Measurements from ENCODE around the gene ITGA8. TPM values are rescaled to one million over a fixed set of nuclear protein-coding genes. Genes with fewer than 3 reads are reported as not detected.

The ITGA8 gene
- polyA plus RNA-seq, 3 donors = not detected

- no peaks in the 10 kb centered on the region for H3K9me3 ChIP-seq (replicated peaks in 1 of 2; ENCODE audit: control insufficient read depth in 1 of 2, insufficient read depth in 1 of 2, low read length in 2 of 2)
- H2AFZ ChIP-seq (ENCODE audit: insufficient read depth, low read depth, low read length, poor library complexity, severe bottlenecking) = no peak overlapping the region
- TF ChIP-seq CTCF (IDR thresholded peaks at IDR 0.05) = peak; percentile 61
- peak overlapping the region in 1 of 7 donors; percentile 11 for H3K27ac Mint-ChIP-seq
- H3K9ac ChIP-seq (ENCODE audit: insufficient read depth, low read length, poor library complexity, severe bottlenecking) = no peak overlapping the region
- no peaks in the 10 kb centered on the region for H3K79me2 ChIP-seq (ENCODE audit: insufficient read depth, low read length)
- H3K9me3 Mint-ChIP-seq = no peaks in the 10 kb centered on the region
- H4K20me1 ChIP-seq (ENCODE audit: insufficient read depth, low read length) = no peaks in the 10 kb centered on the region
- H3K4me3 Mint-ChIP-seq = peak overlapping the region in 1 of 2 donors; percentile 6
- peak in 2 of 3 donors; percentile 4 to 7 for DNase-seq
- peaks cover 0 to 8% (median 7%) of the 10 kb centered on the region in 3 donors for H3K27me3 Mint-ChIP-seq (ENCODE audit: low read depth in 3 of 3)
- no peaks in the 10 kb centered on the region for H3K4me1 Mint-ChIP-seq
- no peaks in the 10 kb centered on the region for H3K36me3 ChIP-seq (replicated peaks in 1 of 2; ENCODE audit: control insufficient read depth in 1 of 2, insufficient read depth in 2 of 2, low read length in 2 of 2)
- H3K4me3 ChIP-seq (replicated peaks in 1 of 3; ENCODE audit: low read depth in 2 of 3, low read length in 3 of 3) = no peak overlapping the region
- no peak overlapping the region for H3K4me2 ChIP-seq (replicated peaks; ENCODE audit: extremely low read depth, low read length, poor library complexity, severe bottlenecking)
- intact Hi-C loops (cut with micrococcal nuclease) = no loop called here
- H3K27ac ChIP-seq (ENCODE audit: low read depth in 1 of 2, low read length in 2 of 2) = no peak overlapping the region
- no peaks in the 10 kb centered on the region for H3K27me3 ChIP-seq (ENCODE audit: control insufficient read depth in 2 of 2, insufficient read depth in 2 of 2, low read length in 2 of 2)
- H3K36me3 Mint-ChIP-seq = no peaks in the 10 kb centered on the region
- WGBS (ENCODE audit: insufficient coverage) = 59% methylated on average over 2 of the region's 7 CpGs
- H3K4me1 ChIP-seq (ENCODE audit: control insufficient read depth in 1 of 2, insufficient read depth in 2 of 2, low read length in 2 of 2) = no peaks in the 10 kb centered on the region
These were observed 24.6 kb upstream of the ITGA8 start for GRCh38 chr10:15744217-15744865.

DNA sequence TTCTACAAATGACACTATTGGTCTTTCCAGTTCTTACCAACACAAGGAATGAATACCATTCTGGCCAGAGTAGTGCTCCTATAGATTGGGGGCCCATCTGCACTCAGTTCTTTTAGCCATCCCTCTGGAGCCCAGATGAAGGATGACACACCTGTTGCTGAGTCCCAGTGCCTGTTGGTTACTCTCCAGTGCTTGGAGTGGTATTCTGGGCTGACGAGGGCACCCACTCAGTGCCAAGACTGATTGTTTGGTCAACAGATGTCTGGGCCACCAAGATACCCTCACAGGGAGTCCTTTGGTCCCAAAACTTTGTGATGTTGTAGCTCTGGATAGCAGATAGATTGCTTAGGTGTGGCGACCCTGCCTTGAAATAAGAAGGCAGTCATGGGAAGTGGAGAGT, 23.7 kb upstream of the ITGA8 start:
- no peaks in the 10 kb centered on the region for H3K4me1 Mint-ChIP-seq
- intact Hi-C loops (cut with micrococcal nuclease) = no loop called here
- no peak for DNase-seq
- no peaks in the 10 kb centered on the region for H4K20me1 ChIP-seq (ENCODE audit: insufficient read depth, low read length)
- H3K27ac Mint-ChIP-seq = no peak overlapping the region
- H3K27me3 Mint-ChIP-seq (ENCODE audit: low read depth in 3 of 3) = peaks cover 0 to 11% (median 5%) of the 10 kb centered on the region in 3 donors
- no peaks in the 10 kb centered on the region for H3K4me1 ChIP-seq (ENCODE audit: control insufficient read depth in 1 of 2, insufficient read depth in 2 of 2, low read length in 2 of 2)
- H3K4me3 ChIP-seq (replicated peaks in 1 of 3; ENCODE audit: low read depth in 2 of 3, low read length in 3 of 3) = no peak overlapping the region
- no peaks in the 10 kb centered on the region for H3K9me3 ChIP-seq (replicated peaks in 1 of 2; ENCODE audit: control insufficient read depth in 1 of 2, insufficient read depth in 1 of 2, low read length in 2 of 2)
- no peaks in the 10 kb centered on the region for H3K79me2 ChIP-seq (ENCODE audit: insufficient read depth, low read length)
- no peak overlapping the region for H2AFZ ChIP-seq (ENCODE audit: insufficient read depth, low read depth, low read length, poor library complexity, severe bottlenecking)
- no peaks in the 10 kb centered on the region for H3K36me3 ChIP-seq (replicated peaks in 1 of 2; ENCODE audit: control insufficient read depth in 1 of 2, insufficient read depth in 2 of 2, low read length in 2 of 2)
- H3K4me2 ChIP-seq (replicated peaks; ENCODE audit: extremely low read depth, low read length, poor library complexity, severe bottlenecking) = no peak overlapping the region
- H3K9me3 Mint-ChIP-seq = no peaks in the 10 kb centered on the region
- 83% methylated on average over 2 of the region's 2 CpGs for WGBS (ENCODE audit: insufficient coverage)
- H3K27me3 ChIP-seq (ENCODE audit: control insufficient read depth in 2 of 2, insufficient read depth in 2 of 2, low read length in 2 of 2) = no peaks in the 10 kb centered on the region
- H3K9ac ChIP-seq (ENCODE audit: insufficient read depth, low read length, poor library complexity, severe bottlenecking) = no peak overlapping the region
- no peaks in the 10 kb centered on the region for H3K36me3 Mint-ChIP-seq
- no peak overlapping the region for H3K27ac ChIP-seq (ENCODE audit: low read depth in 1 of 2, low read length in 2 of 2)
- no peak for TF ChIP-seq CTCF (IDR thresholded peaks at IDR 0.05)
- no peak overlapping the region for H3K4me3 Mint-ChIP-seq
